ENCODE data around the gene KMT2C.
"Not testable (repeated sequence)": the region's sequence is repeated elsewhere in the genome, so short reads cannot be mapped to it uniquely, and the experiment has no call there.

The KMT2C gene

DNA sequence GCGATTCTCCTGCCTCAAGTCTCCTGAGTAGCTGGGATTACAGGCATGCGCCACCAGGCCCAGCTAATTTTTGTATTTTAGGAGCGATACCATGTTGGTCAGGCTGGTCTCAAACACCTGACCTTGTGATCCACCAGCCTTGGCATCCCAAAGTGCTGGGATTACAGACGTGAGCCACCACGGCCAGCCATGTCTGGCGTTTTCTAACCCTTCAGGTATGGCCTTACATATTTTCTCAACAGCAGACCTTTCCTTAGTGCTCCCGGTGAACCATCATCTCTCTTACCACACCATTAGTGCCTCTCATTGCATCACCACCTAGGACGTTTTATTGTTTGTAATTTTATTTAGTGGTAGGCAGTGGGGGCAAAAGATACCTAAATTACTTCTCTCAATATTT is 194.5 kb downstream of the KMT2C start:
- DNase-seq; intact Hi-C loops (cut with DNase I): not testable (repeated sequence)

DNA sequence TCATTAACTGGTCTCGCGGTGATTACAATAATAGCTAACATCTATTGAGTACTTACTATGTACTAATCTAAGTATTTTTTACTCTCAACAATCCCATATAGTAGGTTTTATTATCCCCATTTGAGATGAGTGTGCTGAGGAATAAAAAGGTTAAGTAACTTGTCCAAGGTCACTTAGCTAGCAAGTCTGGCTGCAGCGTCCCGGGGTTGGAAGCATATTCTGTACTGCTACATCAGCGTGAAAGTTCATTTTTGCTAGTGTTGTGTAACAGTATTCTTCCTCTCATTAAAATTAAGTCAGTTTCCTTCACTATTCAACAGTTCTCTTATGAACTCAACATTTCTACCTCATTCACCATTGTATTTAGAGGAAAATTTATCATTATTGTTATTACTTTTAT is 199.5 kb downstream of the KMT2C start:
- DNase-seq; intact Hi-C loops (cut with DNase I): not testable (repeated sequence)

DNA sequence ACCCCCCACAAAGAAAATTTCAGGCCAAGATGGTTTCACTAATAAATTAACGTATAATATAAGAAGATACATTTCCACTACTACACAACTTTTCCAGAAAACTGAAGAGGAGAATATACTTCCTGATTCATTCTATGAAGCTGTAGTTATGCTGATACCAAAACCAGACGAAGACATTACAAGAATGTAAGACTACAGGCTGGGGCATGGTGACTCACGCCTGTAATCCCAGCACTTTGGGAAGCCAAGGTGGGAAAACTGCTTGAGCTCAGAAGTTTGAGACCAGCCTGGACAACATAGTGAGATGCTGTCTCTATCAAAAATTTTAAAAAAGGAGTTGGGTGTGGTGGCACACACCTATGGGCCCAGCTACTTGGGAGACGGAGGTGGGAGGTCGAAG is 201.4 kb downstream of the KMT2C start:
- intact Hi-C loops (cut with DNase I); DNase-seq: not testable (repeated sequence)

DNA sequence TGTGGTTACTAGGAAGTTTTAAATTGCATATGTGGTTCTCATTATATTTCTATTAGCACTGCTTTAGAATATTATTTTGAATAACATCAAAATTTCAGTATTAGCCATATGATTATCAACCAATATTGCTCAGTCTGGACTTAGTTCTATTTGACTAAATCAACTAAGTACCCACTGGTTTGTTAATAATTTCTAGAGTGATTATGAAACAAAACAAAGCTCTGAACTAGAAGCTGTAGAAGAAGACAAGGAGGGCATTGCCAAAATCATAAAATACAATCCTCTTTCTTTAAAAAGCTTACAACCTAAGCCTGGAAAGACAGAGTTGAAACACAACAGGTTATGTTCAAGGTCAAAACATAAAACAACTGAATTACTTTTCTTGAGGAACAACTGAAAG is 204.7 kb downstream of the KMT2C start:
- DNase-seq: no peak
- intact Hi-C loops (cut with DNase I): no loop called here

DNA sequence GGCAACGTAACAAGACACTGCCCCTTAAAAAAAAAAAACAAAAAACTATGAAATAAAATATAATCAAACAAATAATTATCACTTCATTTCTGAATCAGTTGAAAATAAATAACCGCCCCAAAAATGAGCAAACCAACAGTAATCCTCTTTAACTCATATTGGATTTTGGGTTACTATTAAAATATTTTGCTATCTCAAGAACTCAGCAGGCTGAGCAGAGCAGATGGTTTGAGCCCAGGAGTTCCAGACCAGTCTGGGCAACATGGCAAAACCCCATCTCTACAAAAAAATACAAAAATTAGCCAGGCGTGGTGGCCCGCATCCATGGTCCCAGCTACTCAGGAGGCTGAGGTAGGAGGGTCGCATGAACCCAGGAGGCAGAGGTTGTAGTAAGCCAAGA is 216.2 kb downstream of the KMT2C start:
- DNase-seq: peak in 1 of 10 donors; percentile 39
- intact Hi-C loops (cut with DNase I): not testable (repeated sequence)

DNA sequence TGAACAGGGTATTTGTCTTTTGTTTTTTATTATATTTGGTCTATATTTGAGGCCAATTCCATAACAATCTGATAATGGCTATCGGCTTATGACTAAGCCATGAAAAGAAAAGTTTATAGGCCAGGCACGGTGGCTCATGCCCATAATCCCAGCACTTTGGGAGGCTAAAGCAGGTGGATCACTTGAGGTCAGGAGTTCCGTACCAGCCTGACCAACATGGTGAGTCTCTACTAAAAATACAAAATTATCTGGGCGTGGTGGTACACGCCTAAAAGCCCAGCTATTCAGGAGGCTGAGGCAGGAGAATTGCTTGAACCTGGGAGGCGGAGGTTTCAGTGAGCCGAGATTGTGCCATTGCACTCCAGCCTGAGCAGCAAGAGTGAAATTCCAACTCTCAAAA is 227.0 kb downstream of the KMT2C start:
- intact Hi-C loops (cut with DNase I): not testable (repeated sequence)
- peak in 1 of 10 donors; percentile 9 for DNase-seq

DNA sequence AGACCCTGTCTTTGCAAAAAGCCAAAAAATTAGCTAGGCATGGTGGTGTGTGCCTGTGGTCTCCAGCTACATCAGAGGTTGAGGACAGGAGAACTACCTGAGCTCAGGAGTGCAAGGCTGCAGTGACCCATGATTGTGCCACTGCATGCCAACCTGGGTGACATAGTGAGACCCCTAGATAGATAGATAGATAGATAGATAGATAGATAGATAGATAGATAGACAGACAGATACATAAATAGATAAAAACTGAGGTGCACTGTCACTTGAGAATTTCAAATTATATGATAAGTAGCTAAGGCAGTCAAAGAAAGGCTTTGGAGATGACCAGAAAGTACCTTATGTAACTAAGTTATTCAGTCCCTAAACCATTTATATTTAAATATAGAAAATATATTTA is 231.4 kb downstream of the KMT2C start:
- intact Hi-C loops (cut with DNase I); DNase-seq: not testable (repeated sequence)

DNA sequence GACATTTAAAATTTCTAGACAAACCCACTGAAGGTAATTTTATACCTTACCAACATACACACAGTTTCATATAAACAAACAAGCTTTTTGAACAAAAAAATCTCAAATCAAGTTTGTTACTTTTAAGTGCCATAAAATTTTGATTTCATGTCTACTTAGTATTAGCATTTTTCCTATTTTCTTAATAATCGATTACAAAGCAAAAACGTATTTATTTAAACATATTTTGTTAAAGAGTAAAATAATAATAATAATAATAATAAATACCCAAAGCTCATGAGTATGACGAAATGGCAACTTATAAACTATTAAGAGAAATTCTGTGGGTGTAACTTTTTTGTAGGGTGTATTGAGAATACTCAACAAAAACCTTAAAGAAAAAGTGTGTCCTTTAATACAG is 232.7 kb downstream of the KMT2C start:
- no peak for DNase-seq
- intact Hi-C loops (cut with DNase I): no loop called here

DNA sequence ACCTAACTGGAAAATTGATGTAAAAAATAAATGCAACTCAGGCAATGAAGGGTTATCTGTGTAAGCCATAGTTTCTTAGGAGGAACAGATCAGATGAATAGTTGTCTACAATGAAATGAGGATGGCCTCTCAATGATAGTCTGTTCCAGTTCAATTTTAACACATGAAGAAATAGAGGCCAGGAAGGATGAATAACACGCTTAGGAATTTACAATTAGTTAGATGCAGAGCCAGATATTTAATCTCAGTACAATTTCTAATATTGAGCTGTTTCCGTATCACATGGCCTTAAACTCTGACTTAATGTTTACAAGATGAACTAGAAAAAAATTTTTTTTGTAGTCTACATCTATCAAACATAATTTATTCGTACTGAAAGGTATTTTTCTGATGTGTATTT is 233.7 kb downstream of the KMT2C start:
- no peak for DNase-seq
- intact Hi-C loops (cut with DNase I): no loop called here

DNA sequence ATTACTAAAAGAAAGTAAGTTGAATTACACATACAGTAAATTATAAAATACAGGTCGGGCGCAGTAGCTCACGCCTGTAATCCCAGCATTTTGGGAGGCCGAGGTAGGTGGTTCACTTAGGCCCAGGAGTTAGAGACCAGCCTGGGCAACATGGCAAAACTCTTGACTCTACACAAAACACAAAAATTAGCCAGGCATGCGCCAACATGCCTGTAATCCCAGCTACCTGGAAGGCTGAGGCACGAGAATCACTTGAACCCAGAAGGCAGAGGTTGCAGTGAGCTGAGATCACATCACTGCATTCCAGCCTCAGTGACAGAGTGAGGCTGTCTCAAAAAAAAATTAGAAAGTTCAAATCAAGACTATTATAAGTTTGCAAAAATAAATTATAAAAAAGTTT is 235.4 kb downstream of the KMT2C start:
- intact Hi-C loops (cut with DNase I): no loop called here
- no peak for DNase-seq

DNA sequence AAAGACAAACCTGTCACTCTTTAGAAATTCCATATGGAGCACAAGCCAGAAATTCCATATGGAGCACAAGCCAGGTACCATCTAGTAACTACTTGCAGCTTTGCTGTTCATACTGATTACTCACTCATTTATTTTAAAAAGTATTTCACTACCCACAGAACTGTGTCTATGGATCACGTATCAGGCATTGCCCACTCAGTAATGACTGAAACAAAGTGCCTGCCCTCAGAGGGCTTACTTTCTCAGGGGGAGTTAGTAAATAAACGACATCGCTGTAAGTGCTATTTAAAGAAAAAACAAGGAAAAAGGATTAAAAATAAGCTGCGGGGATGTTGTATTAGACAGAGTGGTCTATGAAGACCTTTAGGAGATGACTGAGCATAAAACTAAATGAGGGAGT is 239.4 kb downstream of the KMT2C start:
- intact Hi-C loops (cut with DNase I): no loop called here
- no peak for DNase-seq

DNA sequence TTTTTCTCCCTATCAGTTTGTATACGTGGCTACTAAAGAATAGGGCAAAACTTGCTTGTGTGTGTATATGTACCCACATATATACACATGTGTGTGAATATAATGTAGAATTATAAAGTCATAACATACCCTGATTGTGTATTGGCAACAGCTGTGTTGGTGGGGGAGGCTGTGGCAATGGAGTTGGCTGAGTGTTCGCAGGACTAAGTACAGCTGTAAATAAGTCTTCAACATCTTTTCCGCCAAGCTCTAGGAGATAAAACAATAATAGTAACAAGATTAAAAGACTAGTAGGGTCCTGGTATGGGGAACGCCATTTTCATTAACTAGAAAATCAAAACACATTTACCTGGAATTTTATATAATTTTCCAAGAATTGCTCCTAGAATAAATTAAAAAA is 241.9 kb downstream of the KMT2C start:
- DNase-seq: no peak
- intact Hi-C loops (cut with DNase I): no loop called here

DNA sequence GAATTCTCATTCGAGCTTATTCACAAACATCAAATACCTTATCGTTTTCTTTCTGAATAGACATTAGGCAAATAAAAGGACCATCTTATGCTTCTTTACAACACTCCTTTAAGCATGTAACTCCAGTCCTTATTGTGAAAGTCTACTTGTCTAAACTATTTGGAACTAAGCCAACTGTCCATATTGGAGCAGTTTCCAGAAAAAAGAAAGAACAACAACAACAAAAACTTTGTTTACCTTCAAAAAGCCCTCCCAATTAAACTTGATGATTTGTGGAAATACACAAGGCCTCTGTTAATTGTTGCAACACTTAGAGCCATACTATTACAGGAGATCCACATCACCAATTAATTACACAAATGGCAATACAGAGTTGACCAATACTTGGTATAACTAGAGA is 246.7 kb downstream of the KMT2C start:
- no peak for DNase-seq
- intact Hi-C loops (cut with DNase I): no loop called here

DNA sequence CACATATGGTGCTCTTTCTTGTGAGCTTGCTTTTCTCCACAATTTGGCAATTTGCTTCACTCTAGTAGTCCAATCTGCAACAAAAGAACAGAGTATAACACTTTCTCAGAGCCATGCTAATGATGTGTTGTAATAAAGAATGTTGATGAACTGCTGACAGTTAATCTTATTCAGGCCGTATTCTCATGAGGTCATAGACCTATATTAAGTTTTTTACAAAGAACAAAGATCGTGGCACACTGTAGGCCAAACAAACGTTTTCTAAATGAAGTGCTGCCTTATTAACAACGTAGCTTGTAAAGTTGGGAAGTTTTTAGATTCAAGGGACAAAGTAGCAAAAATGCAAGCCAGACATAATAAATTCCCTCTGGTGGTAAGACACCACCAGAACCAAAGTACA is 250.2 kb downstream of the KMT2C start:
- no peak for DNase-seq
- intact Hi-C loops (cut with DNase I): no loop called here

DNA sequence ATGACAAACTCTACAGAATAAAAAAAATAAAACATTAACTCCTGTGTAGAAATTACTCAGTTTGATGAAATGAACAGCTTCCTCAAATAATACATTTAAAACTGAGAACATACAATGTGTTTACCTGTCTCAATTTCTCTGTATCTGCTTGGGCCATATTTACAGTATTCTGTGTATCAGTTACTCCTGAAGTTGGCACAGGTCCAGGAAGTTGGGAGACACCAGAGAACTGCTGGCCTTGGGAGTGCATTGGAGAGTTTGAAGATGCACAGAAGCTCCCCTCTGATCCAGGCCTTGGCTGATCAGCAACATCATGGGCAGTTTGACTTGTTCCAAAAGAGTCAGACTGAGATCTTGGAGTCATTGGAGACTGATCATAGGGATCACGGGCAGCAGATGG is 255.2 kb downstream of the KMT2C start:
- no peak for DNase-seq
- intact Hi-C loops (cut with DNase I): no loop called here

DNA sequence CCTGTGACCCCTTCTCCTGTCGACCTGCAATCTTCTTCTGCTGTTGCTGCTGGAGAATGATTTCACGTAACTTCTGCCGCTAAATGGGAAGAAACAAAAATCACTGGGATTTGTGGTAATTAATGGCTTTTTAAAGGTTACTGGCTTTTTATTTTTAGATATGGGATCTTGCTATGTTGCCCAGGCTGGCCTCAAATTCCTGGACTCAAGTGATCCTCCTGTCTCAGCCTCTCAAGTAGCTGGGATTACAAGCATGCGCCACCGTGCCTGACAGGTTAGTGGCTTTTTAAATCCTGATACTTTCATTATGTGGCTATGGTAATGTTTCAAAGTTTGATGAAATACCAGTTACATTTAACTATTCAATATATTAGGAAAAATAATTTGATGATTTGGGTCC is 255.8 kb downstream of the KMT2C start:
- intact Hi-C loops (cut with DNase I): no loop called here

DNA sequence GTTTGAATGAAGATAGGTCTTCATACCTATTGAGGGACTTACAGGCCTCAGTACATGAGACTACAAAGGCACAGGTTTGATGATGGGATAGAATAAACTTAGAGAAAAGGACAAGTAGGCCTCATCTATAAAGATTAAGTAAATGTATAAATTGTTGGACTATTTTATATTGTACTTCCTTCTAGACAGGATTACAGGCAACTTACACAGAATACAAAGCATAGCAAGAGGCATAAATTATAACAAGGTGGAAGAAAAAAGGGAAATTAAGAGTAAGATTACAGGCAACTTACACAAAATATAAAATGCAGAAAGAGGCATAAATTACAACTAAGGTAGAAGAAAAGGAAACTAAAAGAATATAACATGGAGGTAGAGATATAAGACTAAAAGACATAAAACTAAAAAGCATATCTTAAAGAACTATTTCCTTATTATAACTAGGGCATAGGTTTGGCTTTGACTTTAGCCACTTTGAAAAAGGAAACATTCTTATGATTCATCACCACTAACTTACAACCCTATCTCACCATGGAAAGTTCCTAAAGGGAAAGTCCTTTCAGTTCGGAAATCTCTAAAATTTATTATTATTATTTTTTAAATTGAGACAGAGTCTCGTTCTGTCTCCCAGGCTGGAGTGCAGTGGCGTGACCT is 257.3 kb downstream of the KMT2C start:
- intact Hi-C loops (cut with DNase I): no loop called here
- DNase-seq: no peak

More for the DNA sequence above, 255.8 kb downstream of the KMT2C start:
- no peak for DNase-seq

DNA sequence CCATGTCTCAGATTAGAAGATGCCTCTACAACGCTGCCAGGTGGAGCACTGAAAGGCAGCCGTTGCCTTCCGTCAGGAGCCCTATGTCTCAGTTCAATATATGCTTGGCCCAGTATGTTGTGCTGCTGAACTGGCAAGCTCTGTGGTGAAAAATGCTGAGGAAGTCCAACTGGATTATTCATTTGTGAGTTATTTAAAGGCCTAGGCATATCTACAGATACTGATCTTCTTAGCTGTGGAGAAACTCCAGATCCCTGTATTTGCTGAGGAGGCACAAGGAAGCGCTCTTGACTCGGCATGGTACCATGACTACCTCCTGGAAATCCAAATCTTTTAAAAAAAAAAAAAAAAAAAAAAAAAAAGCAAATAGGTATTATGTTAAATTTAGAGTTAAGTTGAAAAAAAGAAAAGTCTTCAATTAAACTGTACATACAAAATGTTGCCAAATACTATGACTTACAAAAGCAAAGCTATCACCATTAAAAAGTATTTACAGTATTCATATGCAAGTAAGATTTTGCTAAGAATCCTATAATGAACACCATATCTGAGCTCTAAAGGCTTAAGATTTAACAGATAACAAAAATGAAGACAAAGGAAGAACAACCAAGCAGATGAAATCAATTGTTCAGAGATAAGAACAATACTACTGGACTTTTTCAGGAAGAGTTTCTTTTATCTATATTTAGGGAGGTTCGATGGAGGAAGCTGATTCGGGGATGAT is 258.0 kb downstream of the KMT2C start:
- DNase-seq: no peak
- intact Hi-C loops (cut with DNase I): no loop called here

DNA sequence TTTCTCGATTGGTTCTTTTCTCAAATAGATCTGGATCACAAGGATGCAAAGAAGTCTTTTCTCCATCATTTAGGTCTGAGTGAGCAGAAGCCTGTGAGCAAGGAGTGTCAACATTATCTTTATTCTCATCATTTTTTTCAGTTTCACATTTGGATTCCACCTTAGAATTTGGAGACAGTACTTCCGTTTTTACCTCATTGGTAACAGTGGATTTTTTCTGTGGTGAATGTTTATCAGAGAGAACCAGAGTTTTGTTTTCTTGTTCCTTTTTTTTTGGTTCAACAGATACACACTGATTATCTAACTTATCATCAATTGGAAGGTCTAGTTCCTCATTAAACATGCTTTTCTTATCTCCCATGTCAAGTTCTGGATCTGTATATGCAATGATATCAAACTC is 259.0 kb downstream of the KMT2C start:
- no peak for DNase-seq
- intact Hi-C loops (cut with DNase I): no loop called here

DNA sequence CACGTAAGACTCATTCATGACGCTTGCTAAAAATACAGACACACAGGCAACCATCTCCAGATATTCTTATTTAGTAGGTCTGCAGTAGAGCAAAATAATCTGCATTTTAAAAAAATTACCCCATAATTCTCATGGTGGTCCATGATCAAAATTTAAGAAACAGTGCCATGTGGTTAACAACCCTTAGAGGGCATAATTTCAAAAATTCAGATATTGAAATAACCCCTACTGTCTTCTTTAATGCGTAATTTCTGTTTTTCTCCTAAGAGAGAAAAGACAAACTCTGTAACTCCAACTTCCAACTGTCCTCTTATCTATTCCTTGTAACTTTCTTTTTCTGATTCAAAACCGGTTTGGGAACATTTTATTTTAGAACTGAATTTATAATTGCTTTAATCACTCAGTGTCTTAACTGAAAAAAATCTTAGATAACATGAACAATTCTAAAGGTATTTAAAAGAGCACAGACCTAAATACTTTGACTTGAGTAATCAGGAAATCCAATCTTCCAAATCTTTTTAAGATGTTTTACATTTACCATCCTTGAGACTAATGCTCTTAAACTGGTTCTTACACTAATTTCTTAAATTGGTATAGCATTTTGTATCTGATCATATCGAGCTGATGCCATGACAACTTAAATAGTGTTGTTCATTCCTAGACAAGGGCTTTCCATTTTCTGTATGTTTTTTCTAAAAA is 262.3 kb downstream of the KMT2C start:
- intact Hi-C loops (cut with DNase I): no loop called here
- no peak for DNase-seq

DNA sequence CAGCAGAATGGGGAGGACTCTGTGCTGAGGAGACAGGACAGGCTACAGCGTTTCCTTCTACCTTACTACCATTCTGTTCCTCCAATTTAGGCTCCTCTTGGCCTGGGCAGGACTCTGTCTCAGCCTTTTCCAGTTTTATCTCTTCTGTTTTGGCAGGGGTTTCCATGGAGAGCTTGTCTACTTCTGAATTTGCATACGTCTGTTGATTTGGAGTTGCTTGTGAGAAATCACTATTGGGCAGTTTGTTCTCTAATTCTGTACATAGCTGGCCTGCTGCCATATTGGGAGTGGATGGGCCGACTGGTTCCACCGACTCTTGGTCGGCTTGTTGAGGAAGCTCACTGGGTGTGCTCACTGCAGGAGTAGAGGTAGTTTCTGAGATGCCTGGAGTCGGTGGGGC is 273.5 kb downstream of the KMT2C start:
- intact Hi-C loops (cut with DNase I): no loop called here
- no peak for DNase-seq

DNA sequence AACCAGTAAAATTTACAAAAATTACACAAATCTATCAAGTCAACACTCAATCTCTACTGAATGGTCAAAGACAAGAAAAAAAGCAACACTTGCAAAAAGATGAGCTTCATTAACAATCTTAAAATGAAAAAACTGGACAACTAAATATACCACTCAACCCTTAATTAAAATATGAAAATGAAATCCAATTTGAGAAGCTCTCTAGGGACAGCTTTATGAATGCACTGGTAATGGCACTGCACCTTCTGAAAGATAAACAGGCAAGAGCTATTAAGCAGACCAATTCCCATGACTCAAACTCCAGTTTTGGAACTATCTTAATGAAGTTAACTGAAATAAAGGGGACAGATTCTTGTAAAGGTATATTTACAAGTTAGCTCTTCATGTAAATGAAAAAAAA is 274.6 kb downstream of the KMT2C start:
- intact Hi-C loops (cut with DNase I): no loop called here
- no peak for DNase-seq

Measured in posterior cingulate gyrus (tissue), 11 donors.